Measurements from ENCODE around the gene TOR1B.
"Not testable (repeated sequence)": the region's sequence is repeated elsewhere in the genome, so short reads cannot be mapped to it uniquely, and the experiment has no call there.

GRCh38 chr9:129784970-129785369 is 18.0 kb upstream of the TOR1B start:
- not testable (repeated sequence) for TF ChIP-seq CTCF, POLR2A (IDR thresholded peaks at IDR 0.05)
